CD8-positive, alpha-beta memory T cell (primary cell): ENCODE measurements around the gene ATP8A2. TPM values are rescaled to one million over a fixed set of nuclear protein-coding genes. Genes with fewer than 3 reads are reported as not detected.

Source experiments
- CTCF ChIA-PET: fragments of 350-600 bp; sonication (Branson Sonifier 250); formaldehyde crosslinking; loops from one replicate; lab custom pipeline; 2021; ENCODE audit warnings: antibody characterized with exemption; lab: Charles Lee
- POLR2A ChIA-PET: fragments of 350-600 bp; sonication (Branson Sonifier 250); formaldehyde crosslinking; loops from one replicate; lab custom pipeline; 2021; ENCODE audit warnings: antibody characterized with exemption; lab: Charles Lee
- DNase-seq, 5 donors: peaks; one replicate each; pipeline versions ENCODE4 v3.0.0 to v3.0.0-alpha.2; 2020 to 2022; ENCODE audit warnings: mixed read lengths in 1 of 5
- H3K27ac ChIP-seq: one replicate; pipeline ENCODE4 v1.7.0; 2013; ENCODE audit warnings: low read depth, mild to moderate bottlenecking, low read length, moderate library complexity
- H3K27me3 ChIP-seq: 2 replicates; pipeline ENCODE4 v1.7.0; 2013; ENCODE audit warnings: low read length, mild to moderate bottlenecking; ENCODE audit not compliant: insufficient read depth, poor library complexity, severe bottlenecking
- H3K36me3 ChIP-seq: 2 replicates; pipeline ENCODE4 v1.7.0; 2013; ENCODE audit warnings: mild to moderate bottlenecking, low read length, moderate library complexity; ENCODE audit not compliant: insufficient read depth
- H3K4me1 ChIP-seq: 2 replicates; pipeline ENCODE4 v1.7.0; 2013; ENCODE audit warnings: mild to moderate bottlenecking, low read length, moderate library complexity; ENCODE audit not compliant: insufficient read depth
- H3K4me3 ChIP-seq: 2 replicates; pipeline ENCODE4 v1.7.0; 2013; ENCODE audit warnings: mild to moderate bottlenecking, low read length
- H3K9me3 ChIP-seq: 2 replicates; pipeline ENCODE4 v1.7.0; 2013; ENCODE audit warnings: mild to moderate bottlenecking, low read length
- H3K27ac Mint-ChIP-seq, 8 donors: one replicate each; pipeline ENCODE4 v1.8.0; 2020 to 2021; ENCODE audit warnings: mixed read lengths in 8 of 8, mild to moderate bottlenecking in 6 of 8, inconsistent platforms in 3 of 8, moderate library complexity in 3 of 8
- H3K27me3 Mint-ChIP-seq, 2 donors: one replicate each; pipeline ENCODE4 v1.8.0; 2020 to 2021; ENCODE audit warnings: mixed read lengths in 2 of 2, mild to moderate bottlenecking in 1 of 2, moderate library complexity in 1 of 2
- H3K36me3 Mint-ChIP-seq, 3 donors: one replicate each; pipeline ENCODE4 v1.8.0; 2020 to 2021; ENCODE audit warnings: mixed read lengths in 3 of 3, inconsistent platforms in 1 of 3, mild to moderate bottlenecking in 1 of 3
- H3K4me1 Mint-ChIP-seq, 3 donors: one replicate each; pipeline ENCODE4 v1.8.0; 2020 to 2021; ENCODE audit warnings: mixed read lengths in 3 of 3, inconsistent platforms in 1 of 3, mild to moderate bottlenecking in 1 of 3
- H3K4me3 Mint-ChIP-seq, 7 donors: one replicate each; pipeline ENCODE4 v1.8.0; 2020 to 2021; ENCODE audit warnings: mixed read lengths in 7 of 7, mild to moderate bottlenecking in 6 of 7, moderate library complexity in 4 of 7, inconsistent platforms in 2 of 7
- H3K9me3 Mint-ChIP-seq, 5 donors: one replicate each; pipeline ENCODE4 v1.8.0; 2020 to 2022; ENCODE audit warnings: mixed read lengths in 5 of 5, mild to moderate bottlenecking in 3 of 5, moderate library complexity in 2 of 5, inconsistent platforms in 1 of 5
- polyA plus RNA-seq: library from polyadenylated mRNA; unstranded; fragments of 300-500 nt; fragmentation: Illumina TruSeq; gene quantifications from one replicate; pipeline ENCODE4 v1.2.3, GENCODE V29; 2021
- total RNA-seq, 2 experiments: library from RNA; stranded (reverse); gene quantifications; one replicate each; pipeline ENCODE4 v1.2.3, GENCODE V29; 2021

Gene ATP8A2
- total and polyA plus RNA-seq, 3 experiments from 2014 or later: 0.26 to 0.63 (median 0.58) TPM

GRCh38 chr13:25765266-25765665 lies 393.5 kb downstream of the ATP8A2 start:
- Mint-ChIP-seq H3K9me3 (peaks cover 0 to 2% (median 0%) of the 10 kb centered on the region in 5 donors), H3K4me1 (peaks cover 8 to 16% (median 11%) of the 10 kb centered on the region in 3 donors), H3K27ac (peak overlapping the region in 1 of 8 donors; percentile 29), H3K4me3 (no peak overlapping the region), H3K27me3 (no peaks in the 10 kb centered on the region), H3K36me3 (no peaks in the 10 kb centered on the region)
- ChIA-PET POLR2A (no interaction called here), CTCF (no interaction called here)
- no peak for DNase-seq
- no peak overlapping the region for H3K4me3 ChIP-seq
- no peak overlapping the region for H3K27ac ChIP-seq
- no peaks in the 10 kb centered on the region for H3K9me3 ChIP-seq
- H3K4me1 ChIP-seq: peaks cover 11% of the 10 kb centered on the region
- H3K36me3 ChIP-seq: no peaks in the 10 kb centered on the region
- H3K27me3 ChIP-seq: peaks cover 4% of the 10 kb centered on the region

GRCh38 chr13:25766576-25766975 lies 394.8 kb downstream of the ATP8A2 start:
- POLR2A ChIA-PET: no interaction called here

GRCh38 chr13:25766991-25767390 lies 395.2 kb downstream of the ATP8A2 start:
- Mint-ChIP-seq H3K36me3 (no peaks in the 10 kb centered on the region), H3K27ac (no peak overlapping the region), H3K9me3 (peaks cover 0 to 2% (median 0%) of the 10 kb centered on the region in 5 donors), H3K4me1 (peaks cover 8 to 16% (median 11%) of the 10 kb centered on the region in 3 donors), H3K27me3 (peaks cover 0 to 1% of the 10 kb centered on the region in 2 donors), H3K4me3 (no peak overlapping the region)
- H3K36me3 ChIP-seq: no peaks in the 10 kb centered on the region
- no peak overlapping the region for H3K27ac ChIP-seq
- H3K27me3 ChIP-seq: peaks cover 4% of the 10 kb centered on the region
- peaks cover 24% of the 10 kb centered on the region for H3K4me1 ChIP-seq
- POLR2A ChIA-PET: no interaction called here
- H3K4me3 ChIP-seq: no peak overlapping the region
- CTCF ChIA-PET: no interaction called here
- no peak for DNase-seq
- no peaks in the 10 kb centered on the region for H3K9me3 ChIP-seq

More at GRCh38 chr13:25766576-25766975, 394.8 kb downstream of the ATP8A2 start:
- peaks cover 20% of the 10 kb centered on the region for H3K4me1 ChIP-seq
- Mint-ChIP-seq H3K36me3 (no peaks in the 10 kb centered on the region), H3K27ac (no peak overlapping the region), H3K27me3 (no peaks in the 10 kb centered on the region), H3K4me3 (no peak overlapping the region), H3K9me3 (peaks cover 0 to 2% (median 0%) of the 10 kb centered on the region in 5 donors), H3K4me1 (peaks cover 8 to 16% (median 11%) of the 10 kb centered on the region in 3 donors)
- H3K27ac ChIP-seq: no peak overlapping the region
- no peaks in the 10 kb centered on the region for H3K9me3 ChIP-seq
- H3K4me3 ChIP-seq: no peak overlapping the region
- DNase-seq: no peak
- H3K36me3 ChIP-seq: no peaks in the 10 kb centered on the region
- peaks cover 4% of the 10 kb centered on the region for H3K27me3 ChIP-seq
- CTCF ChIA-PET: no interaction called here

- no peak overlapping the region for H3K4me3 ChIP-seq
- H3K4me1 ChIP-seq: peaks cover 15% of the 10 kb centered on the region
- no peaks in the 10 kb centered on the region for H3K9me3 ChIP-seq
- no peak overlapping the region for H3K27ac ChIP-seq
- ChIA-PET CTCF (no interaction called here), POLR2A (no interaction called here)
- H3K36me3 ChIP-seq: no peaks in the 10 kb centered on the region
- Mint-ChIP-seq H3K36me3 (no peaks in the 10 kb centered on the region), H3K27me3 (peaks cover 0 to 2% of the 10 kb centered on the region in 2 donors), H3K4me1 (peaks cover 0 to 4% (median under 1%) of the 10 kb centered on the region in 3 donors), H3K27ac (no peak overlapping the region), H3K9me3 (no peaks in the 10 kb centered on the region), H3K4me3 (no peak overlapping the region)
- DNase-seq: no peak
- peaks cover 4% of the 10 kb centered on the region for H3K27me3 ChIP-seq
Observed at GRCh38 chr13:25768376-25768775, 396.6 kb downstream of the ATP8A2 start.

GRCh38 chr13:25768838-25769237 lies 397.1 kb downstream of the ATP8A2 start:
- no peak overlapping the region for H3K27ac ChIP-seq
- peaks cover 0 to 5% of the 10 kb centered on the region in 2 donors for H3K27me3 Mint-ChIP-seq
- no peak overlapping the region for H3K27ac Mint-ChIP-seq
- H3K27me3 ChIP-seq: peaks cover 4% of the 10 kb centered on the region
- no peaks in the 10 kb centered on the region for H3K36me3 Mint-ChIP-seq
- H3K4me1 ChIP-seq: peaks cover 13% of the 10 kb centered on the region
- H3K36me3 ChIP-seq: no peaks in the 10 kb centered on the region
- H3K9me3 Mint-ChIP-seq: no peaks in the 10 kb centered on the region
- ChIA-PET CTCF (no interaction called here), POLR2A (no interaction called here)
- no peak for DNase-seq
- H3K9me3 ChIP-seq: no peaks in the 10 kb centered on the region
- no peak overlapping the region for H3K4me3 ChIP-seq
- H3K4me3 Mint-ChIP-seq: no peak overlapping the region
- no peaks in the 10 kb centered on the region for H3K4me1 Mint-ChIP-seq

GRCh38 chr13:25770601-25771000 lies 398.8 kb downstream of the ATP8A2 start:
- Histone ChIP-seq H3K4me3 (no peak overlapping the region), H3K27me3 (peaks cover 4% of the 10 kb centered on the region), H3K9me3 (no peaks in the 10 kb centered on the region), H3K27ac (no peak overlapping the region), H3K36me3 (no peaks in the 10 kb centered on the region), H3K4me1 (peaks cover 13% of the 10 kb centered on the region)
- CTCF ChIA-PET: no interaction called here
- H3K27me3 Mint-ChIP-seq: peaks cover 0 to 5% of the 10 kb centered on the region in 2 donors
- no peaks in the 10 kb centered on the region for H3K36me3 Mint-ChIP-seq
- no peaks in the 10 kb centered on the region for H3K9me3 Mint-ChIP-seq
- no peak overlapping the region for H3K27ac Mint-ChIP-seq
- H3K4me3 Mint-ChIP-seq: no peak overlapping the region
- H3K4me1 Mint-ChIP-seq: no peaks in the 10 kb centered on the region
- DNase-seq: no peak
- POLR2A ChIA-PET: no interaction called here

GRCh38 chr13:25771202-25771601 lies 399.4 kb downstream of the ATP8A2 start:
- H3K27me3 ChIP-seq: peaks cover 4% of the 10 kb centered on the region
- no peak overlapping the region for H3K4me3 ChIP-seq
- H3K36me3 ChIP-seq: no peaks in the 10 kb centered on the region
- H3K4me1 ChIP-seq: peaks cover 13% of the 10 kb centered on the region
- Mint-ChIP-seq H3K36me3 (no peaks in the 10 kb centered on the region), H3K4me3 (no peak overlapping the region), H3K4me1 (no peaks in the 10 kb centered on the region), H3K27ac (no peak overlapping the region), H3K27me3 (peaks cover 0 to 5% of the 10 kb centered on the region in 2 donors), H3K9me3 (no peaks in the 10 kb centered on the region)
- POLR2A ChIA-PET: no interaction called here
- DNase-seq: no peak
- CTCF ChIA-PET: no interaction called here
- H3K9me3 ChIP-seq: no peaks in the 10 kb centered on the region
- H3K27ac ChIP-seq: no peak overlapping the region

- H3K36me3 Mint-ChIP-seq: no peaks in the 10 kb centered on the region
- no peaks in the 10 kb centered on the region for H3K9me3 ChIP-seq
- no peak overlapping the region for H3K4me3 Mint-ChIP-seq
- H3K4me1 ChIP-seq: peaks cover 13% of the 10 kb centered on the region
- no peak overlapping the region for H3K27ac Mint-ChIP-seq
- H3K36me3 ChIP-seq: no peaks in the 10 kb centered on the region
- H3K4me3 ChIP-seq: no peak overlapping the region
- H3K27me3 ChIP-seq: peaks cover 4% of the 10 kb centered on the region
- CTCF ChIA-PET: no interaction called here
- no peak for DNase-seq
- H3K4me1 Mint-ChIP-seq: no peaks in the 10 kb centered on the region
- H3K9me3 Mint-ChIP-seq: no peaks in the 10 kb centered on the region
- POLR2A ChIA-PET: no interaction called here
- peaks cover 0 to 5% of the 10 kb centered on the region in 2 donors for H3K27me3 Mint-ChIP-seq
- no peak overlapping the region for H3K27ac ChIP-seq
Observed at GRCh38 chr13:25771641-25772478, 400.1 kb downstream of the ATP8A2 start.
